ENCODE results near the gene PPP2R5A.
"Not testable (repeated sequence)": the region's sequence is repeated elsewhere in the genome, so short reads cannot be mapped to it uniquely, and the experiment has no call there.

PPP2R5A gene

GRCh38 chr1:212302745-212303383, 17.7 kb downstream of the PPP2R5A start:
- no peak for DNase-seq

- DNase-seq = no peak
These were observed 20.1 kb downstream of the PPP2R5A start for GRCh38 chr1:212305342-212305741.

GRCh38 chr1:212305984-212306452, 20.8 kb downstream of the PPP2R5A start:
- DNase-seq = not testable (repeated sequence)

GRCh38 chr1:212309967-212310366, 24.8 kb downstream of the PPP2R5A start:
- no peak for DNase-seq

- DNase-seq = no peak
These were observed 25.2 kb downstream of the PPP2R5A start for GRCh38 chr1:212310383-212310782.

GRCh38 chr1:212311836-212312497, 26.8 kb downstream of the PPP2R5A start:
- DNase-seq = no peak

GRCh38 chr1:212313616-212314015, 28.4 kb downstream of the PPP2R5A start:
- DNase-seq = no peak

- no peak for DNase-seq
These were observed 30.0 kb downstream of the PPP2R5A start for GRCh38 chr1:212315184-212315583.

GRCh38 chr1:212315907-212316306, 30.7 kb downstream of the PPP2R5A start:
- DNase-seq = no peak

GRCh38 chr1:212317916-212318315, 32.7 kb downstream of the PPP2R5A start:
- DNase-seq = no peak

- DNase-seq = not testable (repeated sequence)
These were observed 35.8 kb downstream of the PPP2R5A start for GRCh38 chr1:212321031-212321430.

GRCh38 chr1:212323066-212323465, 37.9 kb downstream of the PPP2R5A start:
- no peak for DNase-seq

- DNase-seq = no peak
These were observed 41.3 kb downstream of the PPP2R5A start for GRCh38 chr1:212326541-212326940.

- no peak for DNase-seq
These were observed 43.0 kb downstream of the PPP2R5A start for GRCh38 chr1:212328248-212328647.

GRCh38 chr1:212329105-212329504, 43.9 kb downstream of the PPP2R5A start:
- DNase-seq = no peak

GRCh38 chr1:212341090-212341489, 55.9 kb downstream of the PPP2R5A start:
- DNase-seq = no peak

- DNase-seq = no peak
These were observed 59.7 kb downstream of the PPP2R5A start for GRCh38 chr1:212344905-212345304.

GRCh38 chr1:212346601-212347000, 61.4 kb downstream of the PPP2R5A start:
- no peak for DNase-seq

GRCh38 chr1:212351588-212352362, 66.6 kb downstream of the PPP2R5A start:
- DNase-seq = no peak

- DNase-seq = no peak
These were observed 68.0 kb downstream of the PPP2R5A start for GRCh38 chr1:212353181-212353580.

- no peak for DNase-seq
These were observed 69.3 kb downstream of the PPP2R5A start for GRCh38 chr1:212354464-212354863.

GRCh38 chr1:212355230-212355969, 70.2 kb downstream of the PPP2R5A start:
- no peak for DNase-seq

All from activated CD8-positive, alpha-beta memory T cell treated with anti-CD3 and anti-CD28 coated beads, Interleukin-2, amount 50 U/mL, for 4 hours (primary cell).